ENCODE measurements around the gene FLVCR1. TPM values are rescaled to one million over a fixed set of nuclear protein-coding genes. Genes with fewer than 3 reads are reported as not detected.

FLVCR1 gene
- total RNA-seq, 1 donor = 5.4 TPM

- Histone ChIP-seq H3K4me2 (ENCODE audit: insufficient read depth, low read length) (no peak overlapping the region), H4K20me1 (ENCODE audit: insufficient read depth, low read length) (no peaks in the 10 kb centered on the region), H3K27me3 (ENCODE audit: insufficient read depth, low read length) (no peaks in the 10 kb centered on the region), H3K4me3 (ENCODE audit: insufficient read depth, low read length) (no peak overlapping the region), H3K4me1 (ENCODE audit: insufficient read depth, low read length) (peaks cover 3% of the 10 kb centered on the region), H3K27ac (ENCODE audit: low read depth, low read length) (no peak overlapping the region), H3K9me3 (ENCODE audit: low read depth, low read length) (no peaks in the 10 kb centered on the region), H3K79me2 (ENCODE audit: insufficient read depth, low read length) (peaks cover 6% of the 10 kb centered on the region), H3K36me3 (ENCODE audit: insufficient read depth, low read length) (no peaks in the 10 kb centered on the region), H2AFZ (ENCODE audit: low read length) (no peak overlapping the region)
- peak; percentile 44 for DNase-seq (ENCODE audit: insufficient read length, low spot score, missing footprints)
- TF ChIP-seq, protein P1, sequence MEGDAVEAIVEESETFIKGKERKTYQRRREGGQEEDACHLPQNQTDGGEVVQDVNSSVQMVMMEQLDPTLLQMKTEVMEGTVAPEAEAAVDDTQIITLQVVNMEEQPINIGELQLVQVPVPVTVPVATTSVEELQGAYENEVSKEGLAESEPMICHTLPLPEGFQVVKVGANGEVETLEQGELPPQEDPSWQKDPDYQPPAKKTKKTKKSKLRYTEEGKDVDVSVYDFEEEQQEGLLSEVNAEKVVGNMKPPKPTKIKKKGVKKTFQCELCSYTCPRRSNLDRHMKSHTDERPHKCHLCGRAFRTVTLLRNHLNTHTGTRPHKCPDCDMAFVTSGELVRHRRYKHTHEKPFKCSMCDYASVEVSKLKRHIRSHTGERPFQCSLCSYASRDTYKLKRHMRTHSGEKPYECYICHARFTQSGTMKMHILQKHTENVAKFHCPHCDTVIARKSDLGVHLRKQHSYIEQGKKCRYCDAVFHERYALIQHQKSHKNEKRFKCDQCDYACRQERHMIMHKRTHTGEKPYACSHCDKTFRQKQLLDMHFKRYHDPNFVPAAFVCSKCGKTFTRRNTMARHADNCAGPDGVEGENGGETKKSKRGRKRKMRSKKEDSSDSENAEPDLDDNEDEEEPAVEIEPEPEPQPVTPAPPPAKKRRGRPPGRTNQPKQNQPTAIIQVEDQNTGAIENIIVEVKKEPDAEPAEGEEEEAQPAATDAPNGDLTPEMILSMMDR (IDR thresholded peaks at IDR 0.05; ENCODE audit: extremely low read depth, low read depth, low read length) = no peak
These were observed 4.4 kb upstream of the FLVCR1 start for GRCh38 chr1:212853658-212854057.

GRCh38 chr1:212856755-212857154 lies 1.3 kb upstream of the FLVCR1 start:
- H3K4me3 ChIP-seq (ENCODE audit: insufficient read depth, low read length) = no peak overlapping the region
- H3K79me2 ChIP-seq (ENCODE audit: insufficient read depth, low read length) = peaks cover 32% of the 10 kb centered on the region
- no peak overlapping the region for H3K27ac ChIP-seq (ENCODE audit: low read depth, low read length)
- DNase-seq (ENCODE audit: insufficient read length, low spot score, missing footprints) = no peak
- TF ChIP-seq, protein P1 (IDR thresholded peaks at IDR 0.05; ENCODE audit: extremely low read depth, low read depth, low read length) = no peak
- H2AFZ ChIP-seq (ENCODE audit: low read length) = no peak overlapping the region
- H3K4me1 ChIP-seq (ENCODE audit: insufficient read depth, low read length) = peaks cover 24% of the 10 kb centered on the region
- peak overlapping the region; percentile 95 for H3K4me2 ChIP-seq (ENCODE audit: insufficient read depth, low read length)
- H3K27me3 ChIP-seq (ENCODE audit: insufficient read depth, low read length) = no peaks in the 10 kb centered on the region
- H3K36me3 ChIP-seq (ENCODE audit: insufficient read depth, low read length) = no peaks in the 10 kb centered on the region
- peaks cover 12% of the 10 kb centered on the region for H4K20me1 ChIP-seq (ENCODE audit: insufficient read depth, low read length)
- no peaks in the 10 kb centered on the region for H3K9me3 ChIP-seq (ENCODE audit: low read depth, low read length)

GRCh38 chr1:212858461-212859265 lies 588 bp downstream of the FLVCR1 start:
- Histone ChIP-seq H3K27ac (ENCODE audit: low read depth, low read length) (peak overlapping the region; percentile 82), H3K4me3 (ENCODE audit: insufficient read depth, low read length) (peak overlapping the region; percentile 91), H3K4me2 (ENCODE audit: insufficient read depth, low read length) (peak overlapping the region; percentile 95), H3K9me3 (ENCODE audit: low read depth, low read length) (no peaks in the 10 kb centered on the region), H3K4me1 (ENCODE audit: insufficient read depth, low read length) (peaks cover 24% of the 10 kb centered on the region), H4K20me1 (ENCODE audit: insufficient read depth, low read length) (peaks cover 12% of the 10 kb centered on the region), H3K27me3 (ENCODE audit: insufficient read depth, low read length) (no peaks in the 10 kb centered on the region), H2AFZ (ENCODE audit: low read length) (peak overlapping the region; percentile 68), H3K36me3 (ENCODE audit: insufficient read depth, low read length) (peaks cover 1% of the 10 kb centered on the region), H3K79me2 (ENCODE audit: insufficient read depth, low read length) (peaks cover 46% of the 10 kb centered on the region)
- TF ChIP-seq, protein P1 (IDR thresholded peaks at IDR 0.05; ENCODE audit: extremely low read depth, low read depth, low read length) = no peak
- DNase-seq (ENCODE audit: insufficient read length, low spot score, missing footprints) = peak; percentile 85

GRCh38 chr1:212860713-212861581 lies 2.9 kb downstream of the FLVCR1 start:
- H3K27me3 ChIP-seq (ENCODE audit: insufficient read depth, low read length) = no peaks in the 10 kb centered on the region
- no peaks in the 10 kb centered on the region for H3K9me3 ChIP-seq (ENCODE audit: low read depth, low read length)
- peaks cover 15% of the 10 kb centered on the region for H3K36me3 ChIP-seq (ENCODE audit: insufficient read depth, low read length)
- H3K4me2 ChIP-seq (ENCODE audit: insufficient read depth, low read length) = peak overlapping the region; percentile 95
- no peak overlapping the region for H2AFZ ChIP-seq (ENCODE audit: low read length)
- TF ChIP-seq, protein P1 (IDR thresholded peaks at IDR 0.05; ENCODE audit: extremely low read depth, low read depth, low read length) = no peak
- no peak overlapping the region for H3K4me3 ChIP-seq (ENCODE audit: insufficient read depth, low read length)
- peaks cover 15% of the 10 kb centered on the region for H4K20me1 ChIP-seq (ENCODE audit: insufficient read depth, low read length)
- no peak overlapping the region for H3K27ac ChIP-seq (ENCODE audit: low read depth, low read length)
- H3K4me1 ChIP-seq (ENCODE audit: insufficient read depth, low read length) = peaks cover 24% of the 10 kb centered on the region
- DNase-seq (ENCODE audit: insufficient read length, low spot score, missing footprints) = peak; percentile 37
- peaks cover 50% of the 10 kb centered on the region for H3K79me2 ChIP-seq (ENCODE audit: insufficient read depth, low read length)

Data from osteoblast (primary cell).